ENCODE data around the gene FANCI.

FANCI gene

GRCh38 chr15:89364741-89365450, 121.1 kb downstream of the FANCI start:
- TF ChIP-seq ZNF530 (tag by site-specific recombination; IDR thresholded peaks at IDR 0.05; ENCODE audit: low read depth) (no peak), GFI1B (tag by site-specific recombination; IDR thresholded peaks at IDR 0.05) (no peak), ZNF292 (tag by site-specific recombination; IDR thresholded peaks at IDR 0.05; ENCODE audit: borderline replicate concordance, low read depth) (no peak), ZNF426 (tag by site-specific recombination; IDR thresholded peaks at IDR 0.05) (no peak), ZNF596 (tag by site-specific recombination; IDR thresholded peaks at IDR 0.05) (no peak), ZNF214 (tag by site-specific recombination; IDR thresholded peaks at IDR 0.05; ENCODE audit: borderline replicate concordance) (no peak), ZNF621 (tag by site-specific recombination; IDR thresholded peaks at IDR 0.05) (no peak), HIC1 (tag by site-specific recombination; IDR thresholded peaks at IDR 0.05) (0 out of 2 replicates have a peak, but pooled peaks have one; percentile 23), ZNF148 (tag by site-specific recombination; IDR thresholded peaks at IDR 0.05; ENCODE audit: borderline replicate concordance) (no peak)
- TF ChIP-seq, protein P1, sequence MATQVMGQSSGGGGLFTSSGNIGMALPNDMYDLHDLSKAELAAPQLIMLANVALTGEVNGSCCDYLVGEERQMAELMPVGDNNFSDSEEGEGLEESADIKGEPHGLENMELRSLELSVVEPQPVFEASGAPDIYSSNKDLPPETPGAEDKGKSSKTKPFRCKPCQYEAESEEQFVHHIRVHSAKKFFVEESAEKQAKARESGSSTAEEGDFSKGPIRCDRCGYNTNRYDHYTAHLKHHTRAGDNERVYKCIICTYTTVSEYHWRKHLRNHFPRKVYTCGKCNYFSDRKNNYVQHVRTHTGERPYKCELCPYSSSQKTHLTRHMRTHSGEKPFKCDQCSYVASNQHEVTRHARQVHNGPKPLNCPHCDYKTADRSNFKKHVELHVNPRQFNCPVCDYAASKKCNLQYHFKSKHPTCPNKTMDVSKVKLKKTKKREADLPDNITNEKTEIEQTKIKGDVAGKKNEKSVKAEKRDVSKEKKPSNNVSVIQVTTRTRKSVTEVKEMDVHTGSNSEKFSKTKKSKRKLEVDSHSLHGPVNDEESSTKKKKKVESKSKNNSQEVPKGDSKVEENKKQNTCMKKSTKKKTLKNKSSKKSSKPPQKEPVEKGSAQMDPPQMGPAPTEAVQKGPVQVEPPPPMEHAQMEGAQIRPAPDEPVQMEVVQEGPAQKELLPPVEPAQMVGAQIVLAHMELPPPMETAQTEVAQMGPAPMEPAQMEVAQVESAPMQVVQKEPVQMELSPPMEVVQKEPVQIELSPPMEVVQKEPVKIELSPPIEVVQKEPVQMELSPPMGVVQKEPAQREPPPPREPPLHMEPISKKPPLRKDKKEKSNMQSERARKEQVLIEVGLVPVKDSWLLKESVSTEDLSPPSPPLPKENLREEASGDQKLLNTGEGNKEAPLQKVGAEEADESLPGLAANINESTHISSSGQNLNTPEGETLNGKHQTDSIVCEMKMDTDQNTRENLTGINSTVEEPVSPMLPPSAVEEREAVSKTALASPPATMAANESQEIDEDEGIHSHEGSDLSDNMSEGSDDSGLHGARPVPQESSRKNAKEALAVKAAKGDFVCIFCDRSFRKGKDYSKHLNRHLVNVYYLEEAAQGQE (tag by site-specific recombination; IDR thresholded peaks at IDR 0.05): peak; percentile 89

GRCh38 chr15:89365462-89366065, 121.8 kb downstream of the FANCI start:
- no peaks in the 10 kb centered on the region for H3K36me3 ChIP-seq (ENCODE audit: control insufficient read depth in 2 of 2, insufficient read depth in 1 of 2, low read length in 2 of 2)
- no peak overlapping the region for H3K27ac ChIP-seq (ENCODE audit: extremely low read depth, low read depth, low read length)
- no peak overlapping the region for H3K4me3 ChIP-seq (ENCODE audit: low read depth, low read length)
- POLR2A ChIA-PET: interaction anchor here (0.5 kb wide), 1 partner anchor 22 kb away, joined by 3 read pairs; no protein-coding TSS in a partner anchor
- H3K9me3 ChIP-seq (ENCODE audit: control insufficient read depth, insufficient read depth, low read depth, low read length): no peaks in the 10 kb centered on the region
- TF ChIP-seq ZNF416 (tag by site-specific recombination; IDR thresholded peaks at IDR 0.05): no peak
- no peak for TF ChIP-seq ZNF202 (tag by site-specific recombination; IDR thresholded peaks at IDR 0.05; ENCODE audit: borderline replicate concordance)
- TF ChIP-seq ZNF138 (tag by site-specific recombination; IDR thresholded peaks at IDR 0.05; ENCODE audit: borderline replicate concordance): no peak
- no peak for TF ChIP-seq ZNF660 (tag by site-specific recombination; IDR thresholded peaks at IDR 0.05)
- TF ChIP-seq, protein P2, sequence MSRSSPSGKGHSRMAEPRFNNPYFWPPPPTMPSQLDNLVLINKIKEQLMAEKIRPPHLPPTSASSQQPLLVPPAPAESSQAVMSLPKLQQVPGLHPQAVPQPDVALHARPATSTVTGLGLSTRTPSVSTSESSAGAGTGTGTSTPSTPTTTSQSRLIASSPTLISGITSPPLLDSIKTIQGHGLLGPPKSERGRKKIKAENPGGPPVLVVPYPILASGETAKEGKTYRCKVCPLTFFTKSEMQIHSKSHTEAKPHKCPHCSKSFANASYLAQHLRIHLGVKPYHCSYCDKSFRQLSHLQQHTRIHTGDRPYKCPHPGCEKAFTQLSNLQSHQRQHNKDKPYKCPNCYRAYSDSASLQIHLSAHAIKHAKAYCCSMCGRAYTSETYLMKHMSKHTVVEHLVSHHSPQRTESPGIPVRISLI (tag by site-specific recombination; IDR thresholded peaks at IDR 0.05): no peak
- no peak for TF ChIP-seq HOXC10 (CRISPR knock-in tag; IDR thresholded peaks at IDR 0.05)
- TF ChIP-seq ZNF2 (tag by site-specific recombination; IDR thresholded peaks at IDR 0.05): no peak
- no peak for TF ChIP-seq ZNF132 (tag by site-specific recombination; IDR thresholded peaks at IDR 0.05; ENCODE audit: borderline replicate concordance)
- no peak for TF ChIP-seq ATF2 (tag by site-specific recombination; IDR thresholded peaks at IDR 0.05; ENCODE audit: low read depth)
- H3K4me1 ChIP-seq (ENCODE audit: control insufficient read depth, insufficient read depth, low read length): 0 out of 2 replicates have a peak, but pooled peaks cover 4% of the 10 kb centered on the region
- CTCF ChIA-PET: interaction anchor here (0.5 to 2.1 kb wide), 3 partner anchors 8 to 49 kb away, joined by 6 to 11 read pairs (median 6); no protein-coding TSS in a partner anchor

More at GRCh38 chr15:89364741-89365450, 121.1 kb downstream of the FANCI start:
- Histone ChIP-seq H3K4me1 (ENCODE audit: control insufficient read depth, insufficient read depth, low read length) (0 out of 2 replicates have a peak, but pooled peaks cover 4% of the 10 kb centered on the region), H3K27ac (ENCODE audit: extremely low read depth, low read depth, low read length) (no peak overlapping the region), H3K4me3 (ENCODE audit: low read depth, low read length) (no peak overlapping the region), H3K9me3 (ENCODE audit: control insufficient read depth, insufficient read depth, low read depth, low read length) (no peaks in the 10 kb centered on the region), H3K36me3 (ENCODE audit: control insufficient read depth in 2 of 2, insufficient read depth in 1 of 2, low read length in 2 of 2) (no peaks in the 10 kb centered on the region)
- ChIA-PET POLR2A (interaction anchor here (0.5 kb wide), 1 partner anchor 21 kb away, joined by 3 read pairs; no protein-coding TSS in a partner anchor), CTCF (interaction anchor here (0.5 to 2.1 kb wide), 5 partner anchors 26 to 64 kb away, joined by 3 to 6 read pairs (median 4); no protein-coding TSS in a partner anchor)

Measured in HEK293 (cell line).